ENCODE results near the gene SYDE2. TPM values are rescaled to one million over a fixed set of nuclear protein-coding genes. Genes with fewer than 3 reads are reported as not detected.

The SYDE2 gene
- total RNA-seq, 2 donors from 2014 or later: 11.0 to 14.1 TPM

DNA sequence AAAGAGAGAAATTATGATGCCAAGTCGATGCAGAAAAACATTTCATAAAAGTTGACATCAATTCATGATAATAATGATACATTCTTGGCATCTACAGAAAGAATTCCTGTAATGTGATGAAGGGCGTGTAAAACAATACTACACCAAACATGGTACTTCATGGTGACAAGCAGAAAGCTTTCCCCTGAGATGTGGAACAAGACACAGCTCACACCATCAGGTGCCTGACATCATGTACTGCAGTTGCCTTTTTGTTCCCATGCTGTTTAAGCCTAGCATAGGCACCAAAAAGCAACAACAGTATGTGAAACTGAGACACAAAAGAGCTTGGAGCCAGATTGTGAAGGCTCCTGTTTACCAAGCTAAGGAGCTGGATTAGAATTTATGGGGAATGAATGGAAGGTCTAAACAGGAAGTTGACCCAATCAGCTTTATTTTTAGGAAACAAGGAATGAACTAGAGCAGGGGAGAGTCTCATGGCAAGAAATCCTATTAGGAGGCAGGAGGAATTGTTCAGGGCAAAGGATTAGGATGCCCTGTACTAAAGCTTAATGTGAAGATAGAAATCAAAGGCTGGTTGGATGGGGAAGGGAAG is 67.2 kb downstream of the SYDE2 start:
- H3K36me3 Mint-ChIP-seq (ENCODE audit: low read depth): no peaks in the 10 kb centered on the region

DNA sequence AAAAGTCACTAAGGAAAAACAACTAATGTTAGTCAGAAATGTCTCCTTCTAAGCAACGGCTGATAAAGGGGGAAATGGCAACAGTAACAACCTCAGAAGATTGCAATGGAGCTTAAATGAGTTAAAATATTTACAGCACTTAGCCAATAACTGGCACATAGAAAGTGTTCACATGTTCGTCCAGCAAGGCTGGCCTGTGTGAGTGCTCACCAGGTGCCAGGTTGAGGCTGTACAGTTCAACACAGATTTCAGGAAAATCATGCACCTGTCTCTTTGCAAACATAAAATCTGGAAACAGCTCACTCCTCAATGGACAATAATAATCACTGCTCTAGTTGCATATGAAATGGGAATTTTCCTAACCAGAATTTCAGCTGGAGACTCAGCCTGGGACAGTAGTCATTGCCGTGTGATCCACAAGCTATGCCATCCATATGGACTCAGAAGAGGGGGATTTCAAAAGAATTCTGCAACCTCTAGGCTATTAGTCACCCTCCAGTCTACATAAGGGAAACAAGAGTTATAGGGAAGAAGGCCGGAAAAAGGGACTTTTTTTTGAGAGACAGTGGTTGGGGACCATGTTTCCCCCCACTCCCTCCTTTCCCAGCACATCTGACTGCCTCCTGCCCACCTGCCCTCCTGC is 68.6 kb downstream of the SYDE2 start:
- no peak overlapping the region for H3K27ac Mint-ChIP-seq
- TF ChIP-seq, protein P1, sequence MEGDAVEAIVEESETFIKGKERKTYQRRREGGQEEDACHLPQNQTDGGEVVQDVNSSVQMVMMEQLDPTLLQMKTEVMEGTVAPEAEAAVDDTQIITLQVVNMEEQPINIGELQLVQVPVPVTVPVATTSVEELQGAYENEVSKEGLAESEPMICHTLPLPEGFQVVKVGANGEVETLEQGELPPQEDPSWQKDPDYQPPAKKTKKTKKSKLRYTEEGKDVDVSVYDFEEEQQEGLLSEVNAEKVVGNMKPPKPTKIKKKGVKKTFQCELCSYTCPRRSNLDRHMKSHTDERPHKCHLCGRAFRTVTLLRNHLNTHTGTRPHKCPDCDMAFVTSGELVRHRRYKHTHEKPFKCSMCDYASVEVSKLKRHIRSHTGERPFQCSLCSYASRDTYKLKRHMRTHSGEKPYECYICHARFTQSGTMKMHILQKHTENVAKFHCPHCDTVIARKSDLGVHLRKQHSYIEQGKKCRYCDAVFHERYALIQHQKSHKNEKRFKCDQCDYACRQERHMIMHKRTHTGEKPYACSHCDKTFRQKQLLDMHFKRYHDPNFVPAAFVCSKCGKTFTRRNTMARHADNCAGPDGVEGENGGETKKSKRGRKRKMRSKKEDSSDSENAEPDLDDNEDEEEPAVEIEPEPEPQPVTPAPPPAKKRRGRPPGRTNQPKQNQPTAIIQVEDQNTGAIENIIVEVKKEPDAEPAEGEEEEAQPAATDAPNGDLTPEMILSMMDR (conservative IDR thresholded peaks at IDR 0.05): no peak
- Histone ChIP-seq H3K27ac (ENCODE audit: low read depth, low read length) (no peak overlapping the region), H3K9me3 (ENCODE audit: control insufficient read depth, low read length) (no peaks in the 10 kb centered on the region), H3K9ac (ENCODE audit: extremely low read depth, low read length, poor library complexity, severe bottlenecking) (no peak overlapping the region), H3K36me3 (ENCODE audit: control insufficient read depth, insufficient read depth, low read length) (no peaks in the 10 kb centered on the region), H3K4me3 (ENCODE audit: low read length) (no peak overlapping the region), H3K27me3 (ENCODE audit: control insufficient read depth, insufficient read depth, low read length, poor library complexity, severe bottlenecking) (no peaks in the 10 kb centered on the region), H3K4me1 (ENCODE audit: control insufficient read depth, insufficient read depth, low read length) (peaks cover 4% of the 10 kb centered on the region)
- H3K4me1 Mint-ChIP-seq: peaks cover 8% of the 10 kb centered on the region
- no peaks in the 10 kb centered on the region for H3K9me3 Mint-ChIP-seq
- DNase-seq: no peak
- peaks cover 2% of the 10 kb centered on the region for H3K27me3 Mint-ChIP-seq (ENCODE audit: insufficient read depth)
- H3K36me3 Mint-ChIP-seq (ENCODE audit: low read depth): no peaks in the 10 kb centered on the region
- H3K4me3 Mint-ChIP-seq: no peak overlapping the region
- WGBS, 2 experiments (ENCODE audit: insufficient coverage in 1 of 2, insufficient read length in 1 of 2): 87 to 100% methylated on average over 3 to 4 of the region's 4 CpGs

More for the DNA sequence above, 67.2 kb downstream of the SYDE2 start:
- no peak overlapping the region for H3K9ac ChIP-seq (ENCODE audit: extremely low read depth, low read length, poor library complexity, severe bottlenecking)
- H3K27me3 Mint-ChIP-seq (ENCODE audit: insufficient read depth): peaks cover 2% of the 10 kb centered on the region
- no peak overlapping the region for H3K4me3 Mint-ChIP-seq
- H3K27ac Mint-ChIP-seq: no peak overlapping the region
- H3K36me3 ChIP-seq (ENCODE audit: control insufficient read depth, insufficient read depth, low read length): no peaks in the 10 kb centered on the region
- no peaks in the 10 kb centered on the region for H3K9me3 ChIP-seq (ENCODE audit: control insufficient read depth, low read length)
- TF ChIP-seq, protein P1 (conservative IDR thresholded peaks at IDR 0.05): no peak
- no peak overlapping the region for H3K27ac ChIP-seq (ENCODE audit: low read depth, low read length)
- WGBS, 2 experiments (ENCODE audit: insufficient coverage in 1 of 2, insufficient read length in 1 of 2): 83% methylated on average over 2 of the region's 2 CpGs; no CpG with 5 or more reads in 1 of the 2 experiments
- H3K4me1 Mint-ChIP-seq: peaks cover 13% of the 10 kb centered on the region
- H3K4me3 ChIP-seq (ENCODE audit: low read length): no peak overlapping the region
- no peaks in the 10 kb centered on the region for H3K9me3 Mint-ChIP-seq
- no peak for DNase-seq
- no peaks in the 10 kb centered on the region for H3K27me3 ChIP-seq (ENCODE audit: control insufficient read depth, insufficient read depth, low read length, poor library complexity, severe bottlenecking)
- H3K4me1 ChIP-seq (ENCODE audit: control insufficient read depth, insufficient read depth, low read length): peaks cover 4% of the 10 kb centered on the region

DNA sequence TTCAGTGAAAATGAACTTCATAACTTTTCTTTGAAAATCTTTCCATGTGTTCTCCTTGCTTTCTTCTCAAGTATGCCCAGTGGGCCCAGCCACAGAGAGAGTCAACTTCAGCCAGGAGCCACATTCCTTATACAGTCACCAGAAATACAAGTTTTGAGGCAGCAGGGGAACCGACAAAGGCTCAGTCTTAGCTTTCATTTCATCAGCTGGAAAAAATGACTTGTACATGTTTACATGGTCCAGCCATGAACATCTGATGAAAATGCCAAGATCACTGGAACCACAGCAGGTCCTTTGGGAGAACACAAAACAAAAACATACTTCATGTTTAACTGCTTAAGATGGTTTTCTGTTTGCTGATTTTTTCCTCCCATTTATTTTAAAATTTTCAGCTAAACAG is 72.5 kb downstream of the SYDE2 start:
- H3K27ac ChIP-seq (ENCODE audit: low read depth, low read length): no peak overlapping the region
- Mint-ChIP-seq H3K4me3 (no peak overlapping the region), H3K9me3 (no peaks in the 10 kb centered on the region), H3K27ac (no peak overlapping the region), H3K36me3 (ENCODE audit: low read depth) (no peaks in the 10 kb centered on the region), H3K27me3 (ENCODE audit: insufficient read depth) (peaks cover 2% of the 10 kb centered on the region), H3K4me1 (no peaks in the 10 kb centered on the region)
- H3K4me3 ChIP-seq (ENCODE audit: low read length): no peak overlapping the region
- DNase-seq: no peak
- H3K27me3 ChIP-seq (ENCODE audit: control insufficient read depth, insufficient read depth, low read length, poor library complexity, severe bottlenecking): no peaks in the 10 kb centered on the region
- WGBS, 2 experiments (ENCODE audit: insufficient coverage in 1 of 2, insufficient read length in 1 of 2): 95% methylated on average over 1 of the region's 1 CpG; no CpG with 5 or more reads in 1 of the 2 experiments
- H3K36me3 ChIP-seq (ENCODE audit: control insufficient read depth, insufficient read depth, low read length): no peaks in the 10 kb centered on the region
- H3K4me1 ChIP-seq (ENCODE audit: control insufficient read depth, insufficient read depth, low read length): no peaks in the 10 kb centered on the region
- TF ChIP-seq, protein P1 (conservative IDR thresholded peaks at IDR 0.05): no peak
- H3K9me3 ChIP-seq (ENCODE audit: control insufficient read depth, low read length): no peaks in the 10 kb centered on the region
- H3K9ac ChIP-seq (ENCODE audit: extremely low read depth, low read length, poor library complexity, severe bottlenecking): no peak overlapping the region

Measured in endodermal cell (in vitro differentiated cells).